HepG2 (cell line): ENCODE measurements around the gene CCDC170. TPM values are rescaled to one million over a fixed set of nuclear protein-coding genes. Genes with fewer than 3 reads are reported as not detected.

Experiments
- ATF7 ChIP-seq, 2 experiments: fragments of 450-650 bp in 1 of 2; sonication (generic) in 1 of 2; formaldehyde crosslinking in 1 of 2; IDR thresholded peaks; 2 replicates each; pipeline versions ENCODE4 v1.4.0 to v1.6.1; 2016 to 2020; ENCODE audit warnings: antibody characterized with exemption in 1 of 2, mild to moderate bottlenecking in 1 of 2, missing genetic modification reagents in 1 of 2
- EED ChIP-seq: sonication (generic); formaldehyde crosslinking; IDR thresholded peaks from 2 replicates; pipeline ENCODE4 v1.5.0; 2020; ENCODE audit warnings: mild to moderate bottlenecking, missing genetic modification reagents
- FLYWCH1 ChIP-seq: sonication (generic); formaldehyde crosslinking; IDR thresholded peaks from 2 replicates; pipeline ENCODE4 v1.8.1; 2023; ENCODE audit warnings: mild to moderate bottlenecking, missing genetic modification reagents
- FOXM1 ChIP-seq: sonication (generic); formaldehyde crosslinking; IDR thresholded peaks from 2 replicates; pipeline ENCODE4 v1.5.0; 2020; ENCODE audit warnings: missing genetic modification reagents
- HCFC1 ChIP-seq: fragments of 150-350 bp; IDR thresholded peaks from 2 replicates; pipeline ENCODE4 v1.6.1; 2014; ENCODE audit warnings: low read depth, low read length
- KDM1A ChIP-seq: IDR thresholded peaks from 2 replicates; pipeline ENCODE4 v1.6.1; 2016; ENCODE audit warnings: missing compliant biosample characterization
- NR1H2 ChIP-seq: sonication (generic); formaldehyde crosslinking; IDR thresholded peaks from 2 replicates; pipeline ENCODE4 v1.8.1; 2022; ENCODE audit warnings: low read depth, missing genetic modification reagents, borderline replicate concordance
- ZKSCAN5 ChIP-seq: sonication (generic); formaldehyde crosslinking; IDR thresholded peaks from 2 replicates; pipeline ENCODE4 v1.5.1; 2020; ENCODE audit warnings: mild to moderate bottlenecking, missing genetic modification reagents
- ZNF121 ChIP-seq: sonication (generic); formaldehyde crosslinking; IDR thresholded peaks from 2 replicates; pipeline ENCODE4 v1.5.0; 2020; ENCODE audit warnings: mild to moderate bottlenecking, missing genetic modification reagents
- ZNF317 ChIP-seq: sonication (generic); formaldehyde crosslinking; IDR thresholded peaks from 2 replicates; pipeline ENCODE4 v1.5.0; 2020; ENCODE audit warnings: mild to moderate bottlenecking, missing genetic modification reagents
- ZNF382 ChIP-seq: sonication (generic); formaldehyde crosslinking; IDR thresholded peaks from 2 replicates; pipeline ENCODE4 v1.5.0; 2020; ENCODE audit warnings: missing genetic modification reagents, mild to moderate bottlenecking, borderline replicate concordance
- ZNF446 ChIP-seq: sonication (generic); formaldehyde crosslinking; IDR thresholded peaks from 2 replicates; pipeline ENCODE4 v1.5.0; 2020; ENCODE audit warnings: mild to moderate bottlenecking, missing genetic modification reagents
- ZNF605 ChIP-seq: sonication (generic); formaldehyde crosslinking; IDR thresholded peaks from 2 replicates; pipeline ENCODE4 v1.8.0; 2022; ENCODE audit warnings: mild to moderate bottlenecking, missing genetic modification reagents
- ZNF670 ChIP-seq: sonication (generic); formaldehyde crosslinking; IDR thresholded peaks from 2 replicates; pipeline ENCODE4 v1.8.0; 2022; ENCODE audit warnings: mild to moderate bottlenecking, missing genetic modification reagents, borderline replicate concordance
- ZNF720 ChIP-seq: sonication (generic); formaldehyde crosslinking; IDR thresholded peaks from 2 replicates; pipeline ENCODE4 v1.4.0; 2020; ENCODE audit warnings: missing genetic modification reagents
- ZNF816 ChIP-seq: sonication (generic); formaldehyde crosslinking; IDR thresholded peaks from 2 replicates; pipeline ENCODE4 v1.8.0; 2022; ENCODE audit warnings: missing genetic modification reagents, mild to moderate bottlenecking, borderline replicate concordance
- ZNF879 ChIP-seq: sonication (generic); formaldehyde crosslinking; IDR thresholded peaks from 2 replicates; pipeline ENCODE4 v1.8.1; 2023; ENCODE audit warnings: missing genetic modification reagents
- ZSCAN20 ChIP-seq: sonication (generic); formaldehyde crosslinking; IDR thresholded peaks from 2 replicates; pipeline ENCODE4 v1.4.0; 2020; ENCODE audit warnings: missing genetic modification reagents, mild to moderate bottlenecking, borderline replicate concordance
- ZSCAN31 ChIP-seq: sonication (generic); formaldehyde crosslinking; IDR thresholded peaks from 2 replicates; pipeline ENCODE4 v1.5.0; 2020; ENCODE audit warnings: low read depth, mild to moderate bottlenecking, missing genetic modification reagents
- polyA plus RNA-seq, 8 experiments: library from polyadenylated mRNA; depleted of rRNA in 3 of 8; stranded (reverse) in 7 of 8; unstranded in 1 of 8; fragments of >200 nt; fragmentation: Illumina TruSeq in 4 of 8; extraction: Trizol in 4 of 8; gene quantifications; 2 replicates each; pipeline versions ENCODE4 v1.2.1 to v1.2.3, GENCODE V29; 2011 to 2016; ENCODE audit warnings: low read depth in 4 of 8, missing spikeins in 1 of 8, mixed read lengths in 1 of 8; ENCODE audit not compliant: insufficient read depth in 1 of 8
- total RNA-seq, 5 experiments: library from RNA; depleted of rRNA; stranded (reverse); fragments of >200 nt; fragmentation: Illumina TruSeq; extraction: Trizol; gene quantifications; 2 replicates each; pipeline ENCODE4 v1.2.3, GENCODE V29; 2016; ENCODE audit warnings: low read depth in 1 of 5
- TF ChIP-seq, protein P1 (sequence below): sonication (generic); formaldehyde crosslinking; IDR thresholded peaks from 2 replicates; pipeline ENCODE4 v1.4.0; 2020; ENCODE audit warnings: missing genetic modification reagents; ENCODE audit errors: not compliant biosample characterization
- TF ChIP-seq, protein P2 (sequence below): IDR thresholded peaks from 2 replicates; pipeline ENCODE4 v1.6.1; 2016; ENCODE audit warnings: low read depth, missing genetic modification reagents, missing compliant biosample characterization
- TF ChIP-seq, protein P3 (sequence below): sonication (generic); formaldehyde crosslinking; IDR thresholded peaks from 2 replicates; pipeline ENCODE4; 2020; ENCODE audit warnings: missing genetic modification reagents, mild to moderate bottlenecking, borderline replicate concordance

CCDC170 gene
- total and polyA plus RNA-seq, 2 of the 13 experiments (the other 11 are each of a cell fraction or from before 2014, with no cell fraction given) = 0.90 to 5.1 TPM

DNA sequence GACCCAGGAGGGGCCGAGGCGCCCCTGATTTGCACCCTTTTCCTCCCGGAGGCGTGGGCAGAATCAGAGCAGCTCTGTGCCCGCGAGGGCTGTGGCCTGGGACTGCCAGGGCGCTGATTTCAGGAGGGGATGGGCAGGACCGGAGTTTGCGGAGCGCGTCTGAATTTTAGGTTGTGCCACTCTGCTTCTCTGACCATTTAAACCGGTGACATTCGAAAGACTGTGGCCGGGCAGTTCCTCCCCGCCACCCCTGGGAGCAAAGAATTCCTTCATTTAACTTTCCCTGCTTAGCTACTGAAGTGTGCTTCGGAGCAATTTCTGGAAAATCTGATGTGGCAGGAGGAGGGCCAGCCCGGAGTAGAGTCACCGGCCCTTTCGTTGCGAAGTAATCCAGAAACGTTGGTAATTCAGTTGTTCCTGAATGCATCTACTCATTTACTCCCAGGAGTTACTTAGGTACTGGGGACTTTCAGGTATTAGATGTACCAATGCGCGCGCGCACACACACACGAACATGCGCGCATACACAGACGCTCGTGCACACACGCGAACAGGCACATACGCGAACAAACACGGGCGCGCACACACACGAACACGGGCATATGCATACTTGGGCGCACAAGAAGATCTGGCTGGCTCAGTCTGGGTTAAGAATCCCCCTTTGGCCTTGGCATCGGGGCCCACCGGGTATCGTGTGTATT is 568 bp downstream of the CCDC170 start (continued):
- no peak for TF ChIP-seq ATF7 (IDR thresholded peaks at IDR 0.05)
- TF ChIP-seq ATF7 (CRISPR knock-in tag; IDR thresholded peaks at IDR 0.05) = no peak
- no peak for TF ChIP-seq KDM1A (CRISPR knock-in tag)
- TF ChIP-seq NR1H2 (CRISPR knock-in tag) = no peak
- 0 out of 2 replicates have a peak, but pooled peaks have one; percentile 29 for TF ChIP-seq ZNF670
- TF ChIP-seq HCFC1 = no peak
- TF ChIP-seq ZNF720 (CRISPR knock-in tag) = no peak
- no peak for TF ChIP-seq ZNF446 (CRISPR knock-in tag)
- TF ChIP-seq ZNF317 (CRISPR knock-in tag) = no peak
- TF ChIP-seq, protein P1, sequence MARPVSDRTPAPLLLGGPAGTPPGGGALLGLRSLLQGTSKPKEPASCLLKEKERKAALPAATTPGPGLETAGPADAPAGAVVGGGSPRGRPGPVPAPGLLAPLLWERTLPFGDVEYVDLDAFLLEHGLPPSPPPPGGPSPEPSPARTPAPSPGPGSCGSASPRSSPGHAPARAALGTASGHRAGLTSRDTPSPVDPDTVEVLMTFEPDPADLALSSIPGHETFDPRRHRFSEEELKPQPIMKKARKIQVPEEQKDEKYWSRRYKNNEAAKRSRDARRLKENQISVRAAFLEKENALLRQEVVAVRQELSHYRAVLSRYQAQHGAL (CRISPR knock-in tag) = peak; percentile 55
- TF ChIP-seq EED (CRISPR knock-in tag) = no peak
- TF ChIP-seq, protein P2, sequence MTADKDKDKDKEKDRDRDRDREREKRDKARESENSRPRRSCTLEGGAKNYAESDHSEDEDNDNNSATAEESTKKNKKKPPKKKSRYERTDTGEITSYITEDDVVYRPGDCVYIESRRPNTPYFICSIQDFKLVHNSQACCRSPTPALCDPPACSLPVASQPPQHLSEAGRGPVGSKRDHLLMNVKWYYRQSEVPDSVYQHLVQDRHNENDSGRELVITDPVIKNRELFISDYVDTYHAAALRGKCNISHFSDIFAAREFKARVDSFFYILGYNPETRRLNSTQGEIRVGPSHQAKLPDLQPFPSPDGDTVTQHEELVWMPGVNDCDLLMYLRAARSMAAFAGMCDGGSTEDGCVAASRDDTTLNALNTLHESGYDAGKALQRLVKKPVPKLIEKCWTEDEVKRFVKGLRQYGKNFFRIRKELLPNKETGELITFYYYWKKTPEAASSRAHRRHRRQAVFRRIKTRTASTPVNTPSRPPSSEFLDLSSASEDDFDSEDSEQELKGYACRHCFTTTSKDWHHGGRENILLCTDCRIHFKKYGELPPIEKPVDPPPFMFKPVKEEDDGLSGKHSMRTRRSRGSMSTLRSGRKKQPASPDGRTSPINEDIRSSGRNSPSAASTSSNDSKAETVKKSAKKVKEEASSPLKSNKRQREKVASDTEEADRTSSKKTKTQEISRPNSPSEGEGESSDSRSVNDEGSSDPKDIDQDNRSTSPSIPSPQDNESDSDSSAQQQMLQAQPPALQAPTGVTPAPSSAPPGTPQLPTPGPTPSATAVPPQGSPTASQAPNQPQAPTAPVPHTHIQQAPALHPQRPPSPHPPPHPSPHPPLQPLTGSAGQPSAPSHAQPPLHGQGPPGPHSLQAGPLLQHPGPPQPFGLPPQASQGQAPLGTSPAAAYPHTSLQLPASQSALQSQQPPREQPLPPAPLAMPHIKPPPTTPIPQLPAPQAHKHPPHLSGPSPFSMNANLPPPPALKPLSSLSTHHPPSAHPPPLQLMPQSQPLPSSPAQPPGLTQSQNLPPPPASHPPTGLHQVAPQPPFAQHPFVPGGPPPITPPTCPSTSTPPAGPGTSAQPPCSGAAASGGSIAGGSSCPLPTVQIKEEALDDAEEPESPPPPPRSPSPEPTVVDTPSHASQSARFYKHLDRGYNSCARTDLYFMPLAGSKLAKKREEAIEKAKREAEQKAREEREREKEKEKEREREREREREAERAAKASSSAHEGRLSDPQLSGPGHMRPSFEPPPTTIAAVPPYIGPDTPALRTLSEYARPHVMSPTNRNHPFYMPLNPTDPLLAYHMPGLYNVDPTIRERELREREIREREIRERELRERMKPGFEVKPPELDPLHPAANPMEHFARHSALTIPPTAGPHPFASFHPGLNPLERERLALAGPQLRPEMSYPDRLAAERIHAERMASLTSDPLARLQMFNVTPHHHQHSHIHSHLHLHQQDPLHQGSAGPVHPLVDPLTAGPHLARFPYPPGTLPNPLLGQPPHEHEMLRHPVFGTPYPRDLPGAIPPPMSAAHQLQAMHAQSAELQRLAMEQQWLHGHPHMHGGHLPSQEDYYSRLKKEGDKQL = no peak
- no peak for TF ChIP-seq FLYWCH1 (CRISPR knock-in tag)
- TF ChIP-seq ZSCAN31 (CRISPR knock-in tag) = peak; percentile 11; the same call in 1 of the 2 replicates
- TF ChIP-seq ZSCAN20 (CRISPR knock-in tag) = 0 out of 2 replicates have a peak, but pooled peaks have one; percentile 17
- no peak for TF ChIP-seq ZNF879 (CRISPR knock-in tag)
- no peak for TF ChIP-seq ZNF816 (CRISPR knock-in tag)
- TF ChIP-seq, protein P3, sequence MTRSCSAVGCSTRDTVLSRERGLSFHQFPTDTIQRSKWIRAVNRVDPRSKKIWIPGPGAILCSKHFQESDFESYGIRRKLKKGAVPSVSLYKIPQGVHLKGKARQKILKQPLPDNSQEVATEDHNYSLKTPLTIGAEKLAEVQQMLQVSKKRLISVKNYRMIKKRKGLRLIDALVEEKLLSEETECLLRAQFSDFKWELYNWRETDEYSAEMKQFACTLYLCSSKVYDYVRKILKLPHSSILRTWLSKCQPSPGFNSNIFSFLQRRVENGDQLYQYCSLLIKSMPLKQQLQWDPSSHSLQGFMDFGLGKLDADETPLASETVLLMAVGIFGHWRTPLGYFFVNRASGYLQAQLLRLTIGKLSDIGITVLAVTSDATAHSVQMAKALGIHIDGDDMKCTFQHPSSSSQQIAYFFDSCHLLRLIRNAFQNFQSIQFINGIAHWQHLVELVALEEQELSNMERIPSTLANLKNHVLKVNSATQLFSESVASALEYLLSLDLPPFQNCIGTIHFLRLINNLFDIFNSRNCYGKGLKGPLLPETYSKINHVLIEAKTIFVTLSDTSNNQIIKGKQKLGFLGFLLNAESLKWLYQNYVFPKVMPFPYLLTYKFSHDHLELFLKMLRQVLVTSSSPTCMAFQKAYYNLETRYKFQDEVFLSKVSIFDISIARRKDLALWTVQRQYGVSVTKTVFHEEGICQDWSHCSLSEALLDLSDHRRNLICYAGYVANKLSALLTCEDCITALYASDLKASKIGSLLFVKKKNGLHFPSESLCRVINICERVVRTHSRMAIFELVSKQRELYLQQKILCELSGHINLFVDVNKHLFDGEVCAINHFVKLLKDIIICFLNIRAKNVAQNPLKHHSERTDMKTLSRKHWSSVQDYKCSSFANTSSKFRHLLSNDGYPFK (CRISPR knock-in tag) = no peak
- TF ChIP-seq ZNF605 (CRISPR knock-in tag) = peak; percentile 69; the same call in 1 of the 2 replicates
- TF ChIP-seq ZKSCAN5 (CRISPR knock-in tag) = 0 out of 2 replicates have a peak, but pooled peaks have one; percentile 28
- no peak for TF ChIP-seq ZNF121 (CRISPR knock-in tag)
- no peak for TF ChIP-seq ZNF382 (CRISPR knock-in tag)
- TF ChIP-seq FOXM1 (CRISPR knock-in tag) = no peak
